K562 treated with DMSO at 1 percent for 4 hours (cell line): ENCODE results near the gene STMND1. TPM values are rescaled to one million over a fixed set of nuclear protein-coding genes. Genes with fewer than 3 reads are reported as not detected.

Source experiments
- total RNA-seq: library from RNA; unstranded; fragments of 300-600 nt; gene quantifications from 2 replicates; pipeline ENCODE4 v1.2.3, GENCODE V29; 2022; ENCODE audit not compliant: insufficient read depth

Gene STMND1
- not detected in 2 replicates for total RNA-seq

GRCh38 chr6:17101422-17102257 lies at the start of gene STMND1:
STMND1 (plus strand) TSS chr6:17102050; CDS start chr6:17102258, 208 bp downstream.

Other genes starting within 250 kb of the STMND1 start
- not detected in 2 replicates for gene RBM24, start 179.3 kb downstream of the STMND1 start, total RNA-seq